GM23338 (cell line): ENCODE measurements around the gene THUMPD2. TPM values are rescaled to one million over a fixed set of nuclear protein-coding genes. Genes with fewer than 3 reads are reported as not detected.

Source experiments
- ATAC-seq: fragments of 200-7000 bp; cut with Tn5 transposase; 3 replicates; pipeline ENCODE4 v1.9.1; 2020
- DNase-seq: peaks from one replicate; pipeline ENCODE4 v3.0.0-alpha.2; 2015; ENCODE audit warnings: low spot score
- H2AFZ ChIP-seq: fragments of 200-600 bp; sonication (generic); 2 replicates; pipeline ENCODE4 v1.8.0; 2016; ENCODE audit warnings: antibody characterized with exemption, mild to moderate bottlenecking, moderate library complexity
- H3F3A ChIP-seq: fragments of 200-600 bp; sonication (generic); replicated peaks from 2 replicates; pipeline ENCODE4 v1.8.0; 2017; ENCODE audit warnings: antibody characterized with exemption, mixed run types, low read depth
- H3K27ac ChIP-seq: fragments of 200-600 bp; sonication (generic); 2 replicates; pipeline ENCODE4 v1.6.1; 2016; ENCODE audit warnings: low read depth
- H3K27me3 ChIP-seq: fragments of 200-600 bp; sonication (generic); 2 replicates; pipeline ENCODE4 v1.8.0; 2016; ENCODE audit warnings: mild to moderate bottlenecking, mixed run types, moderate library complexity; ENCODE audit not compliant: insufficient read depth
- H3K36me3 ChIP-seq: fragments of 200-600 bp; sonication (generic); 2 replicates; pipeline ENCODE4 v1.8.0; 2016; ENCODE audit warnings: mild to moderate bottlenecking; ENCODE audit not compliant: insufficient read depth
- H3K4me1 ChIP-seq: fragments of 200-600 bp; sonication (generic); 2 replicates; pipeline ENCODE4 v1.8.0; 2016; ENCODE audit warnings: mild to moderate bottlenecking, moderate library complexity; ENCODE audit not compliant: insufficient read depth
- H3K4me2 ChIP-seq: fragments of 200-600 bp; sonication (generic); 2 replicates; pipeline ENCODE4 v1.7.1; 2017; ENCODE audit warnings: mixed run types
- H3K4me3 ChIP-seq: fragments of 200-600 bp; sonication (generic); 2 replicates; pipeline ENCODE4 v1.6.1; 2016; ENCODE audit warnings: mixed run types
- H3K79me2 ChIP-seq: fragments of 200-600 bp; sonication (generic); replicated peaks from 2 replicates; pipeline ENCODE4 v1.8.0; 2017; ENCODE audit warnings: mild to moderate bottlenecking; ENCODE audit not compliant: insufficient read depth
- H3K9me2 ChIP-seq: fragments of 200-600 bp; sonication (generic); 2 replicates; pipeline ENCODE4 v1.8.0; 2017; ENCODE audit not compliant: insufficient read depth
- H4K20me1 ChIP-seq: fragments of 200-600 bp; sonication (generic); replicated peaks from 2 replicates; pipeline ENCODE4 v1.8.0; 2017; ENCODE audit warnings: mild to moderate bottlenecking; ENCODE audit not compliant: insufficient read depth
- H3K27ac Mint-ChIP-seq: 2 replicates; pipeline ENCODE4 v1.8.0; 2020; ENCODE audit warnings: inconsistent platforms, mild to moderate bottlenecking, moderate library complexity, mixed read lengths
- H3K27me3 Mint-ChIP-seq: 3 replicates; pipeline ENCODE4 v1.8.0; 2022; ENCODE audit warnings: low read depth, mild to moderate bottlenecking, moderate library complexity, mixed read lengths, inconsistent platforms; ENCODE audit not compliant: insufficient read depth, poor library complexity
- H3K36me3 Mint-ChIP-seq: 3 replicates; pipeline ENCODE4 v1.8.0; 2021; ENCODE audit warnings: low read depth, mild to moderate bottlenecking, inconsistent platforms, moderate library complexity, mixed read lengths
- H3K4me1 Mint-ChIP-seq: 3 replicates; pipeline ENCODE4 v1.8.0; 2020; ENCODE audit warnings: mild to moderate bottlenecking, inconsistent platforms, mixed read lengths
- H3K4me3 Mint-ChIP-seq: 3 replicates; pipeline ENCODE4 v1.8.0; 2021; ENCODE audit warnings: moderate library complexity, mild to moderate bottlenecking, inconsistent platforms, mixed read lengths
- H3K9me3 Mint-ChIP-seq: 3 replicates; pipeline ENCODE4 v1.8.0; 2020; ENCODE audit warnings: moderate library complexity, mild to moderate bottlenecking, inconsistent platforms, mixed read lengths
- CREB1 ChIP-seq: fragments of 250-450 bp; sonication (Bioruptor Pico); IDR thresholded peaks from 2 replicates; pipeline ENCODE4 v1.5.0; 2020; ENCODE audit warnings: low read depth, mild to moderate bottlenecking, moderate library complexity
- CTCF ChIP-seq, 2 experiments: fragments of 200-600 bp in 1 of 2; sonication (generic) in 1 of 2; conservative IDR thresholded peaks; 2 replicates each; pipeline versions ENCODE4 v1.5.1 to v1.6.1; 2016 to 2017; ENCODE audit warnings: antibody characterized with exemption in 2 of 2, low read depth in 2 of 2, mild to moderate bottlenecking in 2 of 2, moderate library complexity in 1 of 2
- EZH2 ChIP-seq: fragments of 200-600 bp; sonication (generic); IDR thresholded peaks from one replicate; pipeline ENCODE4 v1.8.0; 2017; ENCODE audit warnings: antibody characterized with exemption, mild to moderate bottlenecking, low read depth; ENCODE audit not compliant: unreplicated experiment
- EZH2phosphoT487 ChIP-seq: fragments of 200-600 bp; sonication (generic); IDR thresholded peaks from one replicate; pipeline ENCODE4 v1.8.1; 2018; ENCODE audit warnings: antibody characterized with exemption; ENCODE audit not compliant: unreplicated experiment
- POLR2AphosphoS5 ChIP-seq: IDR thresholded peaks from 2 replicates; pipeline ENCODE4 v1.6.1; 2016; ENCODE audit warnings: antibody characterized with exemption, low read depth
- REST ChIP-seq: IDR thresholded peaks from one replicate; pipeline ENCODE4 v1.6.1; 2018; ENCODE audit warnings: antibody characterized with exemption; ENCODE audit not compliant: unreplicated experiment
- STAT1 ChIP-seq: IDR thresholded peaks from one replicate; pipeline ENCODE4 v1.6.1; 2016; ENCODE audit warnings: antibody characterized with exemption; ENCODE audit not compliant: unreplicated experiment
- ZNF114 ChIP-seq: fragments of 250-450 bp; sonication (Bioruptor Pico); IDR thresholded peaks from 2 replicates; pipeline ENCODE4 v1.5.0; 2020; ENCODE audit warnings: mild to moderate bottlenecking, moderate library complexity
- ZNF331 ChIP-seq: fragments of 250-450 bp; sonication (Bioruptor Pico); IDR thresholded peaks from 2 replicates; pipeline ENCODE4 v1.5.0; 2020; ENCODE audit warnings: low read depth, mild to moderate bottlenecking, moderate library complexity
- ZNF462 ChIP-seq: fragments of 250-450 bp; sonication (Bioruptor Pico); IDR thresholded peaks from 2 replicates; pipeline ENCODE4 v1.5.0; 2020; ENCODE audit warnings: mild to moderate bottlenecking, moderate library complexity
- polyA plus RNA-seq: library from polyadenylated mRNA; unstranded; fragments of >200 nt; fragmentation: Nextera tagmentation; extraction: Ambion mirVana; gene quantifications from 2 replicates; pipeline ENCODE4 v1.2.1, GENCODE V29; 2016
- total RNA-seq: library from RNA; depleted of rRNA; stranded (reverse); fragments of >200 nt; shearing (Covaris generic); gene quantifications from 2 replicates; pipeline ENCODE4 v1.2.3, GENCODE V29; 2014

Gene THUMPD2
- total and polyA plus RNA-seq, 2 experiments from 2014 or later, result 19.5 to 25.1 TPM

DNA sequence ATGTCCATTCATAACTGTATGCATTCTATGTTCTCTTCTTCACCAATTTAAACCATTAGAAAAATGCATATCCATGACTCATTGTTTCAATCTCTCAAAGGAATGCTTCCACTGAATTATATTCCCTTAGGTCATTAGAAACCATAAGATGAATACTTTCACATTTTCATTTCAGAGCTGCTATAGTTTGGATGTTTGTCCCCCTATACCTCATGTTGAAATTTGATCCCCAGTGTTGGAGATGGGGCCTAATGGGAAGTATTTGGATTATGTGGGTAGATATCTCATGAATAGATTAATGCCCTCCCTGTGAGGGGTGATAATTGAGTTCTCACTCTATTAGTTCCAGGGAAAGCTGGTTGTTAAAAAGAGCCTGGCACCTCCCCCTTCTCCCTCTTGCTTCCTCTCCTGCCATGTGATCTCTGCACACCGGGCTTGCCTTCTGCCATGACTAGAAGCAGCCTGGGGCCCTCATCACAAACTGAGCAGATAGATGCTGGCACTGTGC, 35.7 kb downstream of the THUMPD2 start (continued):
- no peak for TF ChIP-seq REST
- no peak for TF ChIP-seq CTCF (conservative IDR thresholded peaks at IDR 0.05; ENCODE audit: low read depth in 2 of 2)
- TF ChIP-seq POLR2AphosphoS5, result no peak
- TF ChIP-seq STAT1, result no peak
- no peak for TF ChIP-seq ZNF114 (CRISPR knock-in tag)

GRCh38 chr2:39741871-39742270, 37.2 kb downstream of the THUMPD2 start:
- no peak overlapping the region for H3K27ac ChIP-seq
- H3K9me2 ChIP-seq, result no peaks in the 10 kb centered on the region
- H3K27me3 Mint-ChIP-seq, result no peaks in the 10 kb centered on the region
- H3K27ac Mint-ChIP-seq, result no peak overlapping the region
- H3K9me3 Mint-ChIP-seq, result no peaks in the 10 kb centered on the region
- ATAC-seq (no peak), DNase-seq (no peak)
- no peak overlapping the region for H3K4me2 ChIP-seq
- H4K20me1 ChIP-seq, result 0 out of 2 replicates have a peak, but pooled peaks cover 3% of the 10 kb centered on the region
- H3K4me1 ChIP-seq, result peaks cover 17% of the 10 kb centered on the region
- TF ChIP-seq EZH2 (no peak), EZH2phosphoT487 (no peak), CREB1 (CRISPR knock-in tag) (no peak), REST (no peak), ZNF462 (CRISPR knock-in tag) (no peak), ZNF331 (CRISPR knock-in tag) (no peak)
- H3K79me2 ChIP-seq, result no peaks in the 10 kb centered on the region
- no peak overlapping the region for H3K4me3 Mint-ChIP-seq
- H3K36me3 ChIP-seq, result 0 out of 2 replicates have a peak, but pooled peaks cover 6% of the 10 kb centered on the region
- peaks cover 32% of the 10 kb centered on the region for H3K36me3 Mint-ChIP-seq
- peaks cover 20% of the 10 kb centered on the region for H3K4me1 Mint-ChIP-seq
- H3K27me3 ChIP-seq, result no peaks in the 10 kb centered on the region
- no peak overlapping the region for H3K4me3 ChIP-seq
- no peaks in the 10 kb centered on the region for H3F3A ChIP-seq
- no peak overlapping the region for H2AFZ ChIP-seq
